WI38 (cell line): Measurements from ENCODE around the gene COCH.

Experiments used
- H3K4me3 ChIP-seq: 2 replicates; pipeline ENCODE4 v1.5.1; 2011; ENCODE audit warnings: low read depth, mild to moderate bottlenecking, control low read depth, low read length
- CTCF ChIP-seq: IDR thresholded peaks from 2 replicates; pipeline ENCODE4 v1.5.1; 2012; ENCODE audit warnings: low read depth, mild to moderate bottlenecking, control low read depth, low read length

The COCH gene

GRCh38 chr14:30864934-30865333 is 9.4 kb upstream of the COCH start:
- no peak overlapping the region for H3K4me3 ChIP-seq
- TF ChIP-seq CTCF = no peak

GRCh38 chr14:30868736-30869135 is 5.6 kb upstream of the COCH start:
- no peak overlapping the region for H3K4me3 ChIP-seq
- TF ChIP-seq CTCF = no peak

- H3K4me3 ChIP-seq = no peak overlapping the region
- TF ChIP-seq CTCF = no peak
Measured at GRCh38 chr14:30869551-30870155, 4.7 kb upstream of the COCH start.

GRCh38 chr14:30872602-30873001 is 1.8 kb upstream of the COCH start:
- no peak for TF ChIP-seq CTCF
- H3K4me3 ChIP-seq = no peak overlapping the region

GRCh38 chr14:30873308-30874119 is 845 bp upstream of the COCH start:
- no peak overlapping the region for H3K4me3 ChIP-seq
- no peak for TF ChIP-seq CTCF

GRCh38 chr14:30874999-30875787 is 834 bp downstream of the COCH start:
- peak overlapping the region; percentile 55 for H3K4me3 ChIP-seq
- TF ChIP-seq CTCF = no peak

- no peak overlapping the region for H3K4me3 ChIP-seq
- no peak for TF ChIP-seq CTCF
Measured at GRCh38 chr14:30875788-30876053, 1.4 kb downstream of the COCH start.
